ENCODE data around the gene TEDC1. TPM values are rescaled to one million over a fixed set of nuclear protein-coding genes. Genes with fewer than 3 reads are reported as not detected.
"Not testable (repeated sequence)": the region's sequence is repeated elsewhere in the genome, so short reads cannot be mapped to it uniquely, and the experiment has no call there.

TEDC1 gene
- polyA plus RNA-seq, 1 donor (not counting 4 experiments of a cell fraction or from before 2014, with no cell fraction given) = 5.0 TPM

GRCh38 chr14:105541218-105541875 lies 50.3 kb downstream of the TEDC1 start:
- peaks cover 11% of the 10 kb centered on the region for H3K27me3 ChIP-seq (ENCODE audit: control insufficient read depth, extremely low read depth, insufficient read depth, low read length)
- H3K79me2 ChIP-seq (ENCODE audit: control insufficient read depth, insufficient read depth, low read length) = no peaks in the 10 kb centered on the region
- no peak overlapping the region for H3K4me2 ChIP-seq (ENCODE audit: control insufficient read depth, extremely low read depth, insufficient read depth, low read depth, low read length)
- no peak overlapping the region for H3K9ac ChIP-seq (ENCODE audit: control insufficient read depth, extremely low read depth, insufficient read depth, low read length)
- dilution Hi-C loops (cut with MboI; ENCODE audit: extremely low pct_ligation_motif_present, low sequenced_read_pairs) = no loop called here
- no peaks in the 10 kb centered on the region for H3K9me3 ChIP-seq (ENCODE audit: control insufficient read depth, low read depth, low read length)
- no peak overlapping the region for H2AFZ ChIP-seq (ENCODE audit: control insufficient read depth, low read length)
- no peaks in the 10 kb centered on the region for H4K20me1 ChIP-seq (ENCODE audit: control insufficient read depth, extremely low read depth, insufficient read depth, low read length)
- no peaks in the 10 kb centered on the region for H3K4me1 ChIP-seq (ENCODE audit: control insufficient read depth, extremely low read depth, insufficient read depth, low read length)
- H3K9me1 ChIP-seq (ENCODE audit: control insufficient read depth, extremely low read depth, insufficient read depth, low read length) = no peaks in the 10 kb centered on the region
- DNase-seq (ENCODE audit: low read depth, low spot score) (no peak), FAIRE-seq (no peak)
- no peak overlapping the region for H3K27ac ChIP-seq (ENCODE audit: control insufficient read depth, insufficient read depth, low read length)
- no peaks in the 10 kb centered on the region for H3K36me3 ChIP-seq (ENCODE audit: control insufficient read depth in 2 of 2, extremely low read depth in 1 of 2, insufficient read depth in 2 of 2, low read length in 2 of 2)
- TF ChIP-seq CTCF (optimal IDR thresholded peaks at IDR 0.05 in 1 of 3, IDR thresholded peaks at IDR 0.05 in 1 of 3, conservative IDR thresholded peaks at IDR 0.05 in 1 of 3; ENCODE audit: extremely low read depth in 1 of 3, insufficient read depth in 2 of 3, low read length in 3 of 3) (no peak), EZH2 (IDR thresholded peaks at IDR 0.05; ENCODE audit: low read length) (no peak)
- no peak overlapping the region for H3K4me3 ChIP-seq (ENCODE audit: control insufficient read depth in 2 of 3, extremely low read depth in 1 of 3, insufficient read depth in 2 of 3, low read depth in 1 of 3, low read length in 3 of 3)

- FAIRE-seq; H3K36me3 ChIP-seq (ENCODE audit: control insufficient read depth in 2 of 2, extremely low read depth in 1 of 2, insufficient read depth in 2 of 2, low read length in 2 of 2); H3K79me2 ChIP-seq (ENCODE audit: control insufficient read depth, insufficient read depth, low read length); H3K4me3 ChIP-seq (ENCODE audit: control insufficient read depth in 2 of 3, extremely low read depth in 1 of 3, insufficient read depth in 2 of 3, low read depth in 1 of 3, low read length in 3 of 3); H3K9me3 ChIP-seq (ENCODE audit: control insufficient read depth, low read depth, low read length); H3K9ac ChIP-seq (ENCODE audit: control insufficient read depth, extremely low read depth, insufficient read depth, low read length); H3K27me3 ChIP-seq (ENCODE audit: control insufficient read depth, extremely low read depth, insufficient read depth, low read length); DNase-seq (ENCODE audit: low read depth, low spot score); H3K27ac ChIP-seq (ENCODE audit: control insufficient read depth, insufficient read depth, low read length); H3K4me2 ChIP-seq (ENCODE audit: control insufficient read depth, extremely low read depth, insufficient read depth, low read depth, low read length); dilution Hi-C loops (cut with MboI; ENCODE audit: extremely low pct_ligation_motif_present, low sequenced_read_pairs); H3K4me1 ChIP-seq (ENCODE audit: control insufficient read depth, extremely low read depth, insufficient read depth, low read length); H4K20me1 ChIP-seq (ENCODE audit: control insufficient read depth, extremely low read depth, insufficient read depth, low read length); H2AFZ ChIP-seq (ENCODE audit: control insufficient read depth, low read length); H3K9me1 ChIP-seq (ENCODE audit: control insufficient read depth, extremely low read depth, insufficient read depth, low read length): not testable (repeated sequence)
Measured at GRCh38 chr14:105545676-105546075, 54.6 kb downstream of the TEDC1 start.

- DNase-seq (ENCODE audit: low read depth, low spot score); H3K27me3 ChIP-seq (ENCODE audit: control insufficient read depth, extremely low read depth, insufficient read depth, low read length); H3K79me2 ChIP-seq (ENCODE audit: control insufficient read depth, insufficient read depth, low read length); FAIRE-seq; H3K9me3 ChIP-seq (ENCODE audit: control insufficient read depth, low read depth, low read length); H3K9ac ChIP-seq (ENCODE audit: control insufficient read depth, extremely low read depth, insufficient read depth, low read length); H3K4me3 ChIP-seq (ENCODE audit: control insufficient read depth in 2 of 3, extremely low read depth in 1 of 3, insufficient read depth in 2 of 3, low read depth in 1 of 3, low read length in 3 of 3); H2AFZ ChIP-seq (ENCODE audit: control insufficient read depth, low read length); H3K4me1 ChIP-seq (ENCODE audit: control insufficient read depth, extremely low read depth, insufficient read depth, low read length); dilution Hi-C loops (cut with MboI; ENCODE audit: extremely low pct_ligation_motif_present, low sequenced_read_pairs); H4K20me1 ChIP-seq (ENCODE audit: control insufficient read depth, extremely low read depth, insufficient read depth, low read length); H3K36me3 ChIP-seq (ENCODE audit: control insufficient read depth in 2 of 2, extremely low read depth in 1 of 2, insufficient read depth in 2 of 2, low read length in 2 of 2); H3K27ac ChIP-seq (ENCODE audit: control insufficient read depth, insufficient read depth, low read length); H3K9me1 ChIP-seq (ENCODE audit: control insufficient read depth, extremely low read depth, insufficient read depth, low read length); H3K4me2 ChIP-seq (ENCODE audit: control insufficient read depth, extremely low read depth, insufficient read depth, low read depth, low read length): not testable (repeated sequence)
Measured at GRCh38 chr14:105546410-105546809, 55.4 kb downstream of the TEDC1 start.

DNA sequence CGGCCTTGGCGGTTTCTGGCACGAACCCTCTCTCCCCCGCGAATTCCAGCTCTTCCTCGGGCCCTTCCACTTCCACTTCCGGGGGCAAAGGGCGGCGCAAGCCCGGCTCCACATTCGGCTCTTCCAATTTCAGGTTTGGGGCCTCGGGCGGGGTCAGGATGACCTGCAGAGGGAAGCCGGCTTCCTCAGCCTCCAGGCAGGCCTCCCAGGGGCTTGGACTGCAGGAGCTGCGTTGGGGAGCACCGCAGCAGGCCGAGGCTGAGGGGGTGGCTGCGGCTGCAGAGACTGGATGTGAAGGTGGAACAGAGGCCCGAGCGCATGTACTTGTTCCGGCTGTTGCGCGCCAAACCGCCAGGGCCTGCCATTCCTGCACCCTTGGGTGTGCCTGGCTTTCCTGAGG lies 56.0 kb downstream of the TEDC1 start:
- H3K9me3 ChIP-seq (ENCODE audit: control insufficient read depth, low read depth, low read length); H3K4me1 ChIP-seq (ENCODE audit: control insufficient read depth, extremely low read depth, insufficient read depth, low read length); DNase-seq (ENCODE audit: low read depth, low spot score); H3K9ac ChIP-seq (ENCODE audit: control insufficient read depth, extremely low read depth, insufficient read depth, low read length); H3K4me2 ChIP-seq (ENCODE audit: control insufficient read depth, extremely low read depth, insufficient read depth, low read depth, low read length); H3K27ac ChIP-seq (ENCODE audit: control insufficient read depth, insufficient read depth, low read length); H3K36me3 ChIP-seq (ENCODE audit: control insufficient read depth in 2 of 2, extremely low read depth in 1 of 2, insufficient read depth in 2 of 2, low read length in 2 of 2); H3K4me3 ChIP-seq (ENCODE audit: control insufficient read depth in 2 of 3, extremely low read depth in 1 of 3, insufficient read depth in 2 of 3, low read depth in 1 of 3, low read length in 3 of 3); FAIRE-seq; H3K9me1 ChIP-seq (ENCODE audit: control insufficient read depth, extremely low read depth, insufficient read depth, low read length); H4K20me1 ChIP-seq (ENCODE audit: control insufficient read depth, extremely low read depth, insufficient read depth, low read length); H3K27me3 ChIP-seq (ENCODE audit: control insufficient read depth, extremely low read depth, insufficient read depth, low read length); H3K79me2 ChIP-seq (ENCODE audit: control insufficient read depth, insufficient read depth, low read length); H2AFZ ChIP-seq (ENCODE audit: control insufficient read depth, low read length); dilution Hi-C loops (cut with MboI; ENCODE audit: extremely low pct_ligation_motif_present, low sequenced_read_pairs): not testable (repeated sequence)

All from keratinocyte (primary cell).